Islet of Langerhans (tissue), 1 donor: ENCODE results near the gene TANGO2.
"Not testable (repeated sequence)": the region's sequence is repeated elsewhere in the genome, so short reads cannot be mapped to it uniquely, and the experiment has no call there.

Experiments used
- FAIRE-seq: peaks from one replicate; lab custom pipeline; 2011; peaks lifted over from hg19 to GRCh38; lab: Jason Lieb, UNC

The TANGO2 gene

GRCh38 chr22:20065896-20066616 lies 45.1 kb downstream of the TANGO2 start:
- no peak for FAIRE-seq

GRCh38 chr22:20066617-20067383 lies 45.9 kb downstream of the TANGO2 start:
- FAIRE-seq: no peak

GRCh38 chr22:20067384-20067682 lies 46.4 kb downstream of the TANGO2 start:
- FAIRE-seq: not testable (repeated sequence)

- FAIRE-seq: no peak
Observed at GRCh38 chr22:20068640-20069039, 47.7 kb downstream of the TANGO2 start.

GRCh38 chr22:20069331-20070042 lies 48.6 kb downstream of the TANGO2 start:
- no peak for FAIRE-seq

GRCh38 chr22:20071524-20071972 lies 50.6 kb downstream of the TANGO2 start:
- no peak for FAIRE-seq

GRCh38 chr22:20076627-20077172 lies 55.8 kb downstream of the TANGO2 start:
- no peak for FAIRE-seq

- FAIRE-seq: no peak
Observed at GRCh38 chr22:20079745-20080444, 59.0 kb downstream of the TANGO2 start, which contains the start of gene DGCR8. DGCR8 (plus strand) TSS chr22:20080241; CDS start chr22:20085964, 5,723 bp downstream.

- FAIRE-seq: no peak
Observed at GRCh38 chr22:20080445-20080775, 59.5 kb downstream of the TANGO2 start.

- no peak for FAIRE-seq
Observed at GRCh38 chr22:20080776-20081654, 60.1 kb downstream of the TANGO2 start.

GRCh38 chr22:20083157-20083890 lies 62.4 kb downstream of the TANGO2 start:
- no peak for FAIRE-seq

GRCh38 chr22:20083891-20084546 lies 63.1 kb downstream of the TANGO2 start:
- FAIRE-seq: no peak

- FAIRE-seq: no peak
Observed at GRCh38 chr22:20084547-20085413, 63.9 kb downstream of the TANGO2 start.

- no peak for FAIRE-seq
Observed at GRCh38 chr22:20085651-20086050, 64.7 kb downstream of the TANGO2 start.

GRCh38 chr22:20086101-20086599 lies 65.2 kb downstream of the TANGO2 start:
- no peak for FAIRE-seq

GRCh38 chr22:20086763-20087162 lies 65.9 kb downstream of the TANGO2 start:
- no peak for FAIRE-seq

- FAIRE-seq: no peak
Observed at GRCh38 chr22:20087319-20088262, 66.7 kb downstream of the TANGO2 start.

- FAIRE-seq: no peak
Observed at GRCh38 chr22:20088263-20088648, 67.3 kb downstream of the TANGO2 start.
